B cell (primary cell): ENCODE results near the gene TRIM9.

Source experiments
- EZH2 ChIP-seq: IDR thresholded peaks from 2 replicates; pipeline ENCODE4 v1.6.1; 2012; ENCODE audit warnings: borderline replicate concordance, low read depth, mild to moderate bottlenecking, moderate library complexity, low read length; ENCODE audit not compliant: insufficient read depth, poor library complexity, severe bottlenecking
- TF ChIP-seq, protein P1 (sequence below): fragments of 200-600 bp; IDR thresholded peaks from one replicate; pipeline ENCODE4 v1.8.0; 2022; ENCODE audit warnings: antibody characterized with exemption, mild to moderate bottlenecking

DNA sequence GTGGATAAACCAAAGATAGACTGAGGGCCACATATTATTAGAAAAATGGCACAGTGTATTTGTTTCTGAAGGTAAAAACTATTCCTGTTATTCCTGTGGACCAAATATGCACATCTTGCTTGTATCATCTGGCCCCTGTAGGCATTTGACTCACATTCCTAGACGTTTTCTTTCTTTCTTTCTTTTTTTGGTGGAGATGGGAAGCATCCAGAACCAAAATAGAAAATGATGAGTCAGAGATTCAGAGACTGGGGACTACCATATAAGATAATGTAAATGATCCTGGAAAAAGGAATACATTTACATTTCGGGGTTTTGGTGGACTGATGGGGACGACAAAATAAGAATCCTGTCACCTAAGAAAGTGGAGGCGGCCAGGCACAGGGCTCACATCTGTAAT is 24.2 kb downstream of the TRIM9 start:
- TF ChIP-seq, protein P1, sequence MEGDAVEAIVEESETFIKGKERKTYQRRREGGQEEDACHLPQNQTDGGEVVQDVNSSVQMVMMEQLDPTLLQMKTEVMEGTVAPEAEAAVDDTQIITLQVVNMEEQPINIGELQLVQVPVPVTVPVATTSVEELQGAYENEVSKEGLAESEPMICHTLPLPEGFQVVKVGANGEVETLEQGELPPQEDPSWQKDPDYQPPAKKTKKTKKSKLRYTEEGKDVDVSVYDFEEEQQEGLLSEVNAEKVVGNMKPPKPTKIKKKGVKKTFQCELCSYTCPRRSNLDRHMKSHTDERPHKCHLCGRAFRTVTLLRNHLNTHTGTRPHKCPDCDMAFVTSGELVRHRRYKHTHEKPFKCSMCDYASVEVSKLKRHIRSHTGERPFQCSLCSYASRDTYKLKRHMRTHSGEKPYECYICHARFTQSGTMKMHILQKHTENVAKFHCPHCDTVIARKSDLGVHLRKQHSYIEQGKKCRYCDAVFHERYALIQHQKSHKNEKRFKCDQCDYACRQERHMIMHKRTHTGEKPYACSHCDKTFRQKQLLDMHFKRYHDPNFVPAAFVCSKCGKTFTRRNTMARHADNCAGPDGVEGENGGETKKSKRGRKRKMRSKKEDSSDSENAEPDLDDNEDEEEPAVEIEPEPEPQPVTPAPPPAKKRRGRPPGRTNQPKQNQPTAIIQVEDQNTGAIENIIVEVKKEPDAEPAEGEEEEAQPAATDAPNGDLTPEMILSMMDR, result no peak
- TF ChIP-seq EZH2, result no peak
